Neural cell (in vitro differentiated cells): ENCODE results near the gene KIF19. TPM values are rescaled to one million over a fixed set of nuclear protein-coding genes. Genes with fewer than 3 reads are reported as not detected.

Experiments used
- H2AFZ ChIP-seq: fragments of 200-600, 300-800 bp; sonication (generic), shearing (Covaris generic); 2 replicates; pipeline ENCODE4 v1.6.0; 2014; ENCODE audit warnings: low read depth, mild to moderate bottlenecking, antibody characterized with exemption, low read length, moderate library complexity
- H3F3A ChIP-seq: fragments of 200-600 bp; shearing (Covaris generic); 2 replicates; pipeline ENCODE4 v1.6.1; 2016; ENCODE audit warnings: mild to moderate bottlenecking, moderate library complexity, mixed read lengths, antibody characterized with exemption, low read length; ENCODE audit not compliant: insufficient read depth, poor library complexity, severe bottlenecking
- H3K27ac ChIP-seq: fragments of 200-600, 300-800 bp; sonication (generic), shearing (Covaris generic); 2 replicates; pipeline ENCODE4 v1.5.1; 2014; ENCODE audit warnings: mild to moderate bottlenecking, low read length, moderate library complexity
- H3K27me3 ChIP-seq: fragments of 300-800, 200-600 bp; sonication (generic), shearing (Covaris generic); 2 replicates; pipeline ENCODE4 v1.6.0; 2014; ENCODE audit warnings: mild to moderate bottlenecking, low read depth, low read length, moderate library complexity; ENCODE audit not compliant: insufficient read depth
- H3K36me3 ChIP-seq: fragments of 300-800, 200-600 bp; sonication (generic), shearing (Covaris generic); 2 replicates; pipeline ENCODE4 v1.5.1; 2014; ENCODE audit warnings: mild to moderate bottlenecking, antibody characterized with exemption, low read length, moderate library complexity; ENCODE audit not compliant: insufficient read depth
- H3K4me2 ChIP-seq: fragments of 300-800, 200-600 bp; sonication (generic), shearing (Covaris generic); 2 replicates; pipeline ENCODE4 v1.6.0; 2014; ENCODE audit warnings: mild to moderate bottlenecking, low read length
- H3K4me3 ChIP-seq: fragments of 300-800, 200-600 bp; sonication (generic), shearing (Covaris generic); 2 replicates; pipeline ENCODE4 v1.5.1; 2014; ENCODE audit warnings: mild to moderate bottlenecking, low read length, moderate library complexity
- H3K79me2 ChIP-seq: fragments of 200-600 bp; shearing (Covaris generic); replicated peaks from 2 replicates; pipeline ENCODE4 v1.6.0; 2014; ENCODE audit warnings: mild to moderate bottlenecking, low read length, moderate library complexity; ENCODE audit not compliant: insufficient read depth
- H3K9ac ChIP-seq: fragments of 300-800, 200-600 bp; sonication (generic), shearing (Covaris generic); 2 replicates; pipeline ENCODE4 v1.6.1; 2016; ENCODE audit warnings: mild to moderate bottlenecking, low read length, mixed read lengths
- H3K9me2 ChIP-seq: fragments of 200-600 bp; shearing (Covaris generic); 2 replicates; pipeline ENCODE4 v1.6.1; 2016; ENCODE audit warnings: mild to moderate bottlenecking, low read length, mixed read lengths; ENCODE audit not compliant: insufficient read depth
- H3K9me3 ChIP-seq: fragments of 200-600, 300-800 bp; sonication (generic), shearing (Covaris generic); 2 replicates; pipeline ENCODE4 v1.6.1; 2016; ENCODE audit warnings: mild to moderate bottlenecking, mixed run types, low read length, moderate library complexity, mixed read lengths
- H4K20me1 ChIP-seq: fragments of 200-600 bp; shearing (Covaris generic); 2 replicates; pipeline ENCODE4 v1.6.1; 2016; ENCODE audit warnings: mild to moderate bottlenecking, mixed run types; ENCODE audit not compliant: insufficient read depth
- EP300 ChIP-seq: fragments of 450-650 bp; conservative IDR thresholded peaks from 2 replicates; pipeline ENCODE4 v1.6.1; 2014; ENCODE audit warnings: antibody characterized with exemption, mild to moderate bottlenecking, moderate library complexity; ENCODE audit not compliant: poor library complexity, severe bottlenecking
- EZH2 ChIP-seq: fragments of 200-600, 300-800 bp; shearing (Covaris generic), sonication (generic); IDR thresholded peaks from 2 replicates; pipeline ENCODE4 v1.6.1; 2014; ENCODE audit warnings: antibody characterized with exemption, low read length, borderline replicate concordance, mild to moderate bottlenecking; ENCODE audit not compliant: insufficient read depth, poor library complexity, severe bottlenecking
- MXI1 ChIP-seq: fragments of 450-650 bp; conservative IDR thresholded peaks from 2 replicates; pipeline ENCODE4 v1.6.1; 2014; ENCODE audit warnings: antibody characterized with exemption, mild to moderate bottlenecking; ENCODE audit not compliant: poor library complexity, severe bottlenecking
- POLR2AphosphoS5 ChIP-seq: IDR thresholded peaks from 2 replicates; pipeline ENCODE4 v1.6.1; 2012
- RAD21 ChIP-seq: fragments of 450-650 bp; conservative IDR thresholded peaks from 2 replicates; pipeline ENCODE4 v1.6.1; 2014; ENCODE audit warnings: antibody characterized with exemption, mild to moderate bottlenecking, moderate library complexity
- SMC3 ChIP-seq: fragments of 450-650 bp; conservative IDR thresholded peaks from 2 replicates; pipeline ENCODE4 v1.6.1; 2014; ENCODE audit warnings: antibody characterized with exemption, mild to moderate bottlenecking, moderate library complexity; ENCODE audit not compliant: poor library complexity
- TAF1 ChIP-seq: IDR thresholded peaks from 2 replicates; pipeline ENCODE4 v1.6.1; 2012; ENCODE audit warnings: low read depth
- polyA plus RNA-seq: library from polyadenylated mRNA; depleted of rRNA; stranded (reverse); fragments of >200 nt; gene quantifications from 2 replicates; pipeline ENCODE4 v1.2.3, GENCODE V29; 2014
- TF ChIP-seq, protein P1 (sequence below): fragments of 450-650 bp; IDR thresholded peaks from 2 replicates; pipeline ENCODE4 v1.5.1; 2014; ENCODE audit warnings: antibody characterized with exemption, mild to moderate bottlenecking, moderate library complexity; ENCODE audit not compliant: poor library complexity, severe bottlenecking
- TF ChIP-seq, protein P2 (sequence below): IDR thresholded peaks from 2 replicates; pipeline ENCODE4 v1.6.1; 2012; ENCODE audit warnings: borderline replicate concordance

Gene KIF19
- polyA plus RNA-seq, 1 donor from 2014 or later = not detected

- Histone ChIP-seq H3K36me3 (no peaks in the 10 kb centered on the region), H3K27me3 (no peaks in the 10 kb centered on the region), H3K9ac (no peak overlapping the region), H3K9me2 (no peaks in the 10 kb centered on the region), H3F3A (no peaks in the 10 kb centered on the region), H4K20me1 (no peaks in the 10 kb centered on the region), H3K27ac (no peak overlapping the region), H3K4me2 (no peak overlapping the region), H3K4me3 (no peak overlapping the region), H3K79me2 (no peaks in the 10 kb centered on the region), H3K9me3 (no peaks in the 10 kb centered on the region), H2AFZ (no peak overlapping the region)
- TF ChIP-seq TAF1 = no peak
- TF ChIP-seq SMC3 = no peak
- TF ChIP-seq, protein P1, sequence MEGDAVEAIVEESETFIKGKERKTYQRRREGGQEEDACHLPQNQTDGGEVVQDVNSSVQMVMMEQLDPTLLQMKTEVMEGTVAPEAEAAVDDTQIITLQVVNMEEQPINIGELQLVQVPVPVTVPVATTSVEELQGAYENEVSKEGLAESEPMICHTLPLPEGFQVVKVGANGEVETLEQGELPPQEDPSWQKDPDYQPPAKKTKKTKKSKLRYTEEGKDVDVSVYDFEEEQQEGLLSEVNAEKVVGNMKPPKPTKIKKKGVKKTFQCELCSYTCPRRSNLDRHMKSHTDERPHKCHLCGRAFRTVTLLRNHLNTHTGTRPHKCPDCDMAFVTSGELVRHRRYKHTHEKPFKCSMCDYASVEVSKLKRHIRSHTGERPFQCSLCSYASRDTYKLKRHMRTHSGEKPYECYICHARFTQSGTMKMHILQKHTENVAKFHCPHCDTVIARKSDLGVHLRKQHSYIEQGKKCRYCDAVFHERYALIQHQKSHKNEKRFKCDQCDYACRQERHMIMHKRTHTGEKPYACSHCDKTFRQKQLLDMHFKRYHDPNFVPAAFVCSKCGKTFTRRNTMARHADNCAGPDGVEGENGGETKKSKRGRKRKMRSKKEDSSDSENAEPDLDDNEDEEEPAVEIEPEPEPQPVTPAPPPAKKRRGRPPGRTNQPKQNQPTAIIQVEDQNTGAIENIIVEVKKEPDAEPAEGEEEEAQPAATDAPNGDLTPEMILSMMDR = no peak
- TF ChIP-seq POLR2AphosphoS5 = no peak
- no peak for TF ChIP-seq RAD21
- TF ChIP-seq MXI1 = no peak
- TF ChIP-seq EP300 = no peak
- TF ChIP-seq, protein P2, sequence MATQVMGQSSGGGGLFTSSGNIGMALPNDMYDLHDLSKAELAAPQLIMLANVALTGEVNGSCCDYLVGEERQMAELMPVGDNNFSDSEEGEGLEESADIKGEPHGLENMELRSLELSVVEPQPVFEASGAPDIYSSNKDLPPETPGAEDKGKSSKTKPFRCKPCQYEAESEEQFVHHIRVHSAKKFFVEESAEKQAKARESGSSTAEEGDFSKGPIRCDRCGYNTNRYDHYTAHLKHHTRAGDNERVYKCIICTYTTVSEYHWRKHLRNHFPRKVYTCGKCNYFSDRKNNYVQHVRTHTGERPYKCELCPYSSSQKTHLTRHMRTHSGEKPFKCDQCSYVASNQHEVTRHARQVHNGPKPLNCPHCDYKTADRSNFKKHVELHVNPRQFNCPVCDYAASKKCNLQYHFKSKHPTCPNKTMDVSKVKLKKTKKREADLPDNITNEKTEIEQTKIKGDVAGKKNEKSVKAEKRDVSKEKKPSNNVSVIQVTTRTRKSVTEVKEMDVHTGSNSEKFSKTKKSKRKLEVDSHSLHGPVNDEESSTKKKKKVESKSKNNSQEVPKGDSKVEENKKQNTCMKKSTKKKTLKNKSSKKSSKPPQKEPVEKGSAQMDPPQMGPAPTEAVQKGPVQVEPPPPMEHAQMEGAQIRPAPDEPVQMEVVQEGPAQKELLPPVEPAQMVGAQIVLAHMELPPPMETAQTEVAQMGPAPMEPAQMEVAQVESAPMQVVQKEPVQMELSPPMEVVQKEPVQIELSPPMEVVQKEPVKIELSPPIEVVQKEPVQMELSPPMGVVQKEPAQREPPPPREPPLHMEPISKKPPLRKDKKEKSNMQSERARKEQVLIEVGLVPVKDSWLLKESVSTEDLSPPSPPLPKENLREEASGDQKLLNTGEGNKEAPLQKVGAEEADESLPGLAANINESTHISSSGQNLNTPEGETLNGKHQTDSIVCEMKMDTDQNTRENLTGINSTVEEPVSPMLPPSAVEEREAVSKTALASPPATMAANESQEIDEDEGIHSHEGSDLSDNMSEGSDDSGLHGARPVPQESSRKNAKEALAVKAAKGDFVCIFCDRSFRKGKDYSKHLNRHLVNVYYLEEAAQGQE = no peak
- no peak for TF ChIP-seq EZH2
These were observed 42.7 kb upstream of the KIF19 start for GRCh38 chr17:74283371-74283673.

GRCh38 chr17:74287031-74287602 lies 38.9 kb upstream of the KIF19 start:
- no peak overlapping the region for H3K4me3 ChIP-seq
- H3K36me3 ChIP-seq = no peaks in the 10 kb centered on the region
- no peak for TF ChIP-seq EZH2
- TF ChIP-seq, protein P2 = no peak
- no peak for TF ChIP-seq POLR2AphosphoS5
- no peak for TF ChIP-seq SMC3
- no peak for TF ChIP-seq EP300
- TF ChIP-seq, protein P1 = no peak
- no peak for TF ChIP-seq MXI1
- TF ChIP-seq RAD21 = no peak
- no peak for TF ChIP-seq TAF1
- no peak overlapping the region for H3K4me2 ChIP-seq
- no peak overlapping the region for H3K9ac ChIP-seq
- H3F3A ChIP-seq = no peaks in the 10 kb centered on the region
- no peaks in the 10 kb centered on the region for H4K20me1 ChIP-seq
- H3K27me3 ChIP-seq = no peaks in the 10 kb centered on the region
- no peaks in the 10 kb centered on the region for H3K9me2 ChIP-seq
- no peak overlapping the region for H2AFZ ChIP-seq
- no peak overlapping the region for H3K27ac ChIP-seq
- no peaks in the 10 kb centered on the region for H3K79me2 ChIP-seq
- no peaks in the 10 kb centered on the region for H3K9me3 ChIP-seq
